ENCODE results near the gene COL15A1.

The COL15A1 gene

GRCh38 chr9:99020786-99021436, 77.2 kb downstream of the COL15A1 start:
- no peak for DNase-seq (ENCODE audit: low read depth in 1 of 2, low spot score in 1 of 2)
- Histone ChIP-seq H3K27ac (replicated peaks) (no peak overlapping the region), H3K4me3 (replicated peaks; ENCODE audit: insufficient read depth, low read length) (no peak overlapping the region), H3K27me3 (ENCODE audit: insufficient read depth, poor library complexity, severe bottlenecking) (no peaks in the 10 kb centered on the region)
- TF ChIP-seq REST (IDR thresholded peaks at IDR 0.05; ENCODE audit: insufficient replicate concordance, low read depth): no peak
- no peak for TF ChIP-seq POLR2AphosphoS5 (IDR thresholded peaks at IDR 0.05; ENCODE audit: low read depth)
- TF ChIP-seq CTCF (IDR thresholded peaks at IDR 0.05; ENCODE audit: insufficient read depth, low read length): no peak
- TF ChIP-seq GABPA (IDR thresholded peaks at IDR 0.05; ENCODE audit: low read depth): no peak
- no peak for TF ChIP-seq SPI1 (IDR thresholded peaks at IDR 0.05; ENCODE audit: borderline replicate concordance, low read depth)

- no peaks in the 10 kb centered on the region for H3K27me3 ChIP-seq (ENCODE audit: insufficient read depth, poor library complexity, severe bottlenecking)
- H3K4me3 ChIP-seq (replicated peaks; ENCODE audit: insufficient read depth, low read length): no peak overlapping the region
- TF ChIP-seq CTCF (IDR thresholded peaks at IDR 0.05; ENCODE audit: insufficient read depth, low read length): no peak
- no peak for TF ChIP-seq GABPA (IDR thresholded peaks at IDR 0.05; ENCODE audit: low read depth)
- no peak for TF ChIP-seq SPI1 (IDR thresholded peaks at IDR 0.05; ENCODE audit: borderline replicate concordance, low read depth)
- TF ChIP-seq REST (IDR thresholded peaks at IDR 0.05; ENCODE audit: insufficient replicate concordance, low read depth): no peak
- no peak for TF ChIP-seq POLR2AphosphoS5 (IDR thresholded peaks at IDR 0.05; ENCODE audit: low read depth)
- DNase-seq (ENCODE audit: low read depth in 1 of 2, low spot score in 1 of 2): no peak
- H3K27ac ChIP-seq (replicated peaks): no peak overlapping the region
Measured at GRCh38 chr9:99021512-99021911, 77.8 kb downstream of the COL15A1 start.

GRCh38 chr9:99023231-99023630, 79.5 kb downstream of the COL15A1 start:
- no peak for TF ChIP-seq POLR2AphosphoS5 (IDR thresholded peaks at IDR 0.05; ENCODE audit: low read depth)
- TF ChIP-seq CTCF (IDR thresholded peaks at IDR 0.05; ENCODE audit: insufficient read depth, low read length): no peak
- no peak for TF ChIP-seq SPI1 (IDR thresholded peaks at IDR 0.05; ENCODE audit: borderline replicate concordance, low read depth)
- no peak for TF ChIP-seq REST (IDR thresholded peaks at IDR 0.05; ENCODE audit: insufficient replicate concordance, low read depth)
- no peak for TF ChIP-seq GABPA (IDR thresholded peaks at IDR 0.05; ENCODE audit: low read depth)
- Histone ChIP-seq H3K27ac (replicated peaks) (no peak overlapping the region), H3K4me3 (replicated peaks; ENCODE audit: insufficient read depth, low read length) (no peak overlapping the region), H3K27me3 (ENCODE audit: insufficient read depth, poor library complexity, severe bottlenecking) (no peaks in the 10 kb centered on the region)
- no peak for DNase-seq (ENCODE audit: low read depth in 1 of 2, low spot score in 1 of 2)
